ENCODE measurements around the gene SFTA2. TPM values are rescaled to one million over a fixed set of nuclear protein-coding genes. Genes with fewer than 3 reads are reported as not detected.

Gene SFTA2
- total and polyA plus RNA-seq, 9 of the 15 experiments (the other 6 are each of a cell fraction or from before 2014, with no cell fraction given), result not detected

GRCh38 chr6:30955367-30956042 lies 23.5 kb upstream of the SFTA2 start (continued):
- TF ChIP-seq CHD7 (IDR thresholded peaks at IDR 0.05; ENCODE audit: low read depth, low read length) (no peak), RCOR1 (IDR thresholded peaks at IDR 0.05; ENCODE audit: borderline replicate concordance in 1 of 2, low read depth in 2 of 2, low read length in 2 of 2) (peak; percentile 80 to 94; a peak in 3 of 4 replicates), ZNF655 (CRISPR knock-in tag; IDR thresholded peaks at IDR 0.05) (no peak), THAP12 (CRISPR knock-in tag; IDR thresholded peaks at IDR 0.05) (no peak; the same call in 1 of the 2 replicates), SNAPC5 (CRISPR knock-in tag; IDR thresholded peaks at IDR 0.05) (no peak), CTBP1 (IDR thresholded peaks at IDR 0.05; ENCODE audit: borderline replicate concordance) (peak; percentile 84), BRD4 (IDR thresholded peaks at IDR 0.05) (peak; percentile 77; the same call in 1 of the 2 replicates), RUNX1 (IDR thresholded peaks at IDR 0.05; ENCODE audit: low read depth) (peak; percentile 76), BRD9 (IDR thresholded peaks at IDR 0.05; ENCODE audit: low read depth, partially characterized antibody) (no peak), ZNF224 (CRISPR knock-in tag; IDR thresholded peaks at IDR 0.05) (no peak), ZNF274 (IDR thresholded peaks at IDR 0.05; ENCODE audit: borderline replicate concordance, low read depth, low read length) (no peak), U2AF1 (optimal IDR thresholded peaks at IDR 0.05; ENCODE audit: low read depth, low read length) (no peak), RFX5 (IDR thresholded peaks at IDR 0.05; ENCODE audit: low read depth, low read length) (no peak)

Data from K562 (cell line).